VCaP (cell line): ENCODE results near the gene XXYLT1.

ENCODE experiments used
- H3K27ac ChIP-seq: fragments of 450-650 bp; 2 replicates; pipeline ENCODE4 v1.5.1; 2017
- TF ChIP-seq, protein P1 (sequence below): fragments of 450-650 bp; conservative IDR thresholded peaks from 2 replicates; pipeline ENCODE4 v1.5.1; 2017; ENCODE audit warnings: mild to moderate bottlenecking, moderate library complexity

XXYLT1 gene

GRCh38 chr3:195253923-195254432, 17.0 kb downstream of the XXYLT1 start:
- TF ChIP-seq, protein P1, sequence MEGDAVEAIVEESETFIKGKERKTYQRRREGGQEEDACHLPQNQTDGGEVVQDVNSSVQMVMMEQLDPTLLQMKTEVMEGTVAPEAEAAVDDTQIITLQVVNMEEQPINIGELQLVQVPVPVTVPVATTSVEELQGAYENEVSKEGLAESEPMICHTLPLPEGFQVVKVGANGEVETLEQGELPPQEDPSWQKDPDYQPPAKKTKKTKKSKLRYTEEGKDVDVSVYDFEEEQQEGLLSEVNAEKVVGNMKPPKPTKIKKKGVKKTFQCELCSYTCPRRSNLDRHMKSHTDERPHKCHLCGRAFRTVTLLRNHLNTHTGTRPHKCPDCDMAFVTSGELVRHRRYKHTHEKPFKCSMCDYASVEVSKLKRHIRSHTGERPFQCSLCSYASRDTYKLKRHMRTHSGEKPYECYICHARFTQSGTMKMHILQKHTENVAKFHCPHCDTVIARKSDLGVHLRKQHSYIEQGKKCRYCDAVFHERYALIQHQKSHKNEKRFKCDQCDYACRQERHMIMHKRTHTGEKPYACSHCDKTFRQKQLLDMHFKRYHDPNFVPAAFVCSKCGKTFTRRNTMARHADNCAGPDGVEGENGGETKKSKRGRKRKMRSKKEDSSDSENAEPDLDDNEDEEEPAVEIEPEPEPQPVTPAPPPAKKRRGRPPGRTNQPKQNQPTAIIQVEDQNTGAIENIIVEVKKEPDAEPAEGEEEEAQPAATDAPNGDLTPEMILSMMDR: no peak
- no peak overlapping the region for H3K27ac ChIP-seq

GRCh38 chr3:195251336-195252065, 19.5 kb downstream of the XXYLT1 start:
- TF ChIP-seq, protein P1: no peak
- no peak overlapping the region for H3K27ac ChIP-seq

DNA sequence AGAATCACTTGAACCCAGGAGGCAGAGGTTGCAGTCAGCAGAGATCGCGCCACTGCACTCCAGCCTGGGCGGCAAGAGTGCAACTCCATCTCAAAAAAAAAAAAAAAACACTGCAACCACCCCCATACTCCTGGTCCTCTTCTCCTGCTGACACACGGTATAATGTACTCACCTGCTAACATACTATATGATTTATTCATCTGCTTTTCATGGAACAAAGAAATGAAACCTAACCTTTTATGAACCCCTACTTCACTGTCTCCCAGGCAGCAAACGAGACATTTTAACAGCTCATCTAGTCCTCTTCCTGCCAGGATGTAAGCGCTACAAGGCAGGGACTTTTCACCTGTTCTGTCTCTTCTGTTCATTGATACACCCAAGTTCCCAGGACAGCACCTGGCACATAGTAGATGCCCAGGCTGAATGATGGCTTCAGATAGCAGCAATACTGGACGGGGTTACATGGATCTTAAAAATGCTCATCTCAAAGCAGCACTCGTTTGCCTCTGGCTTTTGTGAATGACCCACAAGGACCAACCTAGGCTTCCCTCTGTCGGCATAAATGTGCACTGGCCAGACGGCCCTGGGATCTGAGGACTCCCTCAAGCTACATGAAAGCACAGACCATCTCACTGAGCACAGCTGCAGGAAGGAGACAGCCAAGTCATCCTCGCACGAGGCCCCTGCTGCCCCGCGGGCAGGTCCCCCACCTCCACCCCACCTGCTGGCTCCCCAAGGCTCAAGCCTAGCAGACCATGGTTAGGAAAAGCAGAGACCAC, 20.3 kb downstream of the XXYLT1 start:
- H3K27ac ChIP-seq: no peak overlapping the region
- TF ChIP-seq, protein P1: no peak

DNA sequence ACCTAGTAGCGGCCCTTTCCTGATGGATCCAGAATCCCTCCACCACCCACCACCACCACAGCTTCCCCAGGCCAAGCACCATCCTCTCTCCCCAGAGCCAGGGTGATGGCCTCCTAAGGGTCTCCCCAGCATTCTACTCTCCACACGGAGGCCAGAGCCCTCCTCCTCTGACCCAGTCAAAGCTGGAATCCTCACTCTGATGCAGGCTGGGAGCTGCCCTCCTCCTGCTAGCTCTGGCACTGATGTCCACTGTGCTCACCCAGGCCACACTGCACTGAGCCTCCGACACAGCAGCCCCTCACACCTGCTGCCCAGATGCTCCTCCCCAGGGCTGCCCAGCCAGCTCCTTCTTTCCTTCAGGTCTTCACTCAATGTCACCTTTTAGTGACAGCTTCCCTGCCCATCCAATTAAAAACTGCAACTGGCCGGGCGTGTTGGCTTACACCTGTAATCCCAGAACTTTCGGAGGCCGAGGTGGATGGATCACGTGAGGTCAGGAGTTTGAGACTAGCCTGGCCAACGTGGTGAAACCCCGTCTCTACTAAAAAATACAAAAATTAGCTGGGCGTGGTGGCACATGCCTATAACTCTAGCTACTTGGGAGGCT, 21.0 kb downstream of the XXYLT1 start:
- TF ChIP-seq, protein P1: no peak
- no peak overlapping the region for H3K27ac ChIP-seq

DNA sequence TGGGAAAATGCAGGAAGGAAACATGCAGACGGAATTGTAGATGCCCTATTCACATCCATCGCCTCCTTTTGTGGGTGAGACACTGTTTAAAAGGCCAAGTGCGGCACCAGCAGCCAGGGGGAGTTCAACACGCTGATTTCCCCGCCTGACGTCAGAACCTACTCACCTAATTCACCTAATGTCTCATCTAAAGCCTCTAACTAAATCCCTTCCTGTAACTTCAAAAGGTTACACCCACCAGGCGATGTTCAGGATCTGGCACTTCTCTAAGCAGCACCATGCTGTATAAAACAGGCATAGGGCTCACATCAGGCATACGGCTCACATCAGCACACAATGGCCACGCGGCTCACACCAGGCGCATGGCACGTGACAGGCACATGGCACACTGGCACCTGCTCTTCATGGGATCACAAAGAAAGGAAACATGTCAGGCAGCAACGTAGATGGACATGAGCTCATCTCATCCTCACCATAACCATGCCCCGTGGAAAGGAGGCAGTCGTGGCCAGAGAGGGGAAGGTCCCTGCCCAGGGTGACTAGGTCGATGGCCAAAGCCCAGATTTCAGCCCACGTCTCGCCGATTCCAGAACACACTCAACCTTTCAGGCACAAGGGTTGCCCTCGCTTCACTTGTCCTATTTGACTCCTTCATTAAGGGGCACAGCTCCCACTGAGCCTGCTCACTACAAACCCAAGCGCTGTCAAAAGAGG, 21.7 kb downstream of the XXYLT1 start:
- TF ChIP-seq, protein P1: no peak
- no peak overlapping the region for H3K27ac ChIP-seq

DNA sequence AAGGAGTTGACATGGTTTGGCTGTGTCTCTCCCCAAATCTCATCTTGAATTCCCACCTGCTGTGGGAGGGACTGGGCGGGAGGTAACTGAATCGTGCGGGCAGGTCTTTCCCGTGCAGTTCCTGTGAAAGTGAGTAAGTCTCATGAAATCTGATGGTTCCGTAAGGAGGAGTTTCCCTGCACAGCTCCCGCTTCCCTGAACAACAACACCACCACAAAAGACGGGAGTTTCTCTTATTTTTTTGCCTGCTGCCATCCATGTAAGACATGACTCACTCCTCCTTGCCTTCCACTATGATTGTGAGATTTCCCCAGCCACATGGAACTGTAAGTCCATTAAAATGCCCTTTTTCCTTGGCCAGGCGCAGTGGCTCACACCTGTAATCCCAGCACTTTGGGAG, 22.7 kb downstream of the XXYLT1 start:
- TF ChIP-seq, protein P1: no peak
- H3K27ac ChIP-seq: no peak overlapping the region

- no peak overlapping the region for H3K27ac ChIP-seq
- TF ChIP-seq, protein P1: no peak
Observed at GRCh38 chr3:195247863-195248189, 23.1 kb downstream of the XXYLT1 start.
